Loucy (cell line): ENCODE results near the gene NCOA1.

ENCODE experiments used
- CTCF ChIP-seq: fragments of 200-600 bp; sonication (generic); conservative IDR thresholded peaks from 2 replicates; pipeline ENCODE4 v1.5.1; 2014; ENCODE audit warnings: mild to moderate bottlenecking, antibody characterized with exemption, low read length
- EZH2phosphoT487 ChIP-seq: fragments of 200-600 bp; IDR thresholded peaks from 2 replicates; pipeline ENCODE4 v1.6.1; 2018; ENCODE audit warnings: antibody characterized with exemption, mild to moderate bottlenecking, moderate library complexity, borderline replicate concordance

GRCh38 chr2:24621779-24622538 lies 130.9 kb downstream of the NCOA1 start:
- TF ChIP-seq CTCF (no peak), EZH2phosphoT487 (no peak)
